Osteoblast (primary cell): ENCODE data around the gene VPS13D. TPM values are rescaled to one million over a fixed set of nuclear protein-coding genes. Genes with fewer than 3 reads are reported as not detected.
"Not testable (repeated sequence)": the region's sequence is repeated elsewhere in the genome, so short reads cannot be mapped to it uniquely, and the experiment has no call there.

ENCODE experiments used
- DNase-seq: peaks from one replicate; pipeline ENCODE4 v3.0.0; 2011; ENCODE audit warnings: low spot score, mixed read lengths; ENCODE audit not compliant: insufficient read length; ENCODE audit errors: missing footprints
- H2AFZ ChIP-seq: 2 replicates; pipeline ENCODE4 v1.6.0; 2011; ENCODE audit warnings: mild to moderate bottlenecking, low read length
- H3K27ac ChIP-seq: 2 replicates; pipeline ENCODE4 v1.5.1; 2011; ENCODE audit warnings: mild to moderate bottlenecking, low read depth, low read length, moderate library complexity
- H3K27me3 ChIP-seq: 2 replicates; pipeline ENCODE4 v1.6.0; 2012; ENCODE audit warnings: mild to moderate bottlenecking, control low read depth, inconsistent platforms, low read length, moderate library complexity; ENCODE audit not compliant: insufficient read depth
- H3K36me3 ChIP-seq: 2 replicates; pipeline ENCODE4 v1.5.1; 2011; ENCODE audit warnings: mild to moderate bottlenecking, low read length, control low read depth, moderate library complexity; ENCODE audit not compliant: insufficient read depth
- H3K4me1 ChIP-seq: 2 replicates; pipeline ENCODE4 v1.5.1; 2011; ENCODE audit warnings: mild to moderate bottlenecking, low read length, control low read depth, moderate library complexity; ENCODE audit not compliant: insufficient read depth
- H3K4me2 ChIP-seq: 2 replicates; pipeline ENCODE4 v1.6.0; 2011; ENCODE audit warnings: mild to moderate bottlenecking, low read length; ENCODE audit not compliant: insufficient read depth
- H3K4me3 ChIP-seq: fragments of 200-600 bp; sonication (generic); 3 replicates; pipeline ENCODE4 v1.5.1; 2012; ENCODE audit warnings: mild to moderate bottlenecking, low read length, inconsistent platforms; ENCODE audit not compliant: insufficient read depth
- H3K79me2 ChIP-seq: 2 replicates; pipeline ENCODE4 v1.6.0; 2012; ENCODE audit warnings: mild to moderate bottlenecking, low read length, control low read depth, inconsistent platforms; ENCODE audit not compliant: insufficient read depth
- H3K9me3 ChIP-seq: 2 replicates; pipeline ENCODE4 v1.5.1; 2011; ENCODE audit warnings: low read depth, low read length, control low read depth
- H4K20me1 ChIP-seq: 2 replicates; pipeline ENCODE4 v1.6.0; 2012; ENCODE audit warnings: mild to moderate bottlenecking, low read length, control low read depth; ENCODE audit not compliant: insufficient read depth
- CTCF ChIP-seq: IDR thresholded peaks from 2 replicates; pipeline ENCODE4 v1.5.1; 2011; ENCODE audit warnings: mild to moderate bottlenecking, low read depth, low read length, moderate library complexity; ENCODE audit errors: extremely low read depth
- total RNA-seq: library from RNA; depleted of rRNA; stranded (reverse); fragments of >200 nt; gene quantifications from 2 replicates; pipeline ENCODE4 v1.2.3, GENCODE V29; 2012

VPS13D gene
- total RNA-seq, 1 donor: 48.5 TPM

- no peak overlapping the region for H2AFZ ChIP-seq
- DNase-seq: no peak
- H4K20me1 ChIP-seq: no peaks in the 10 kb centered on the region
- no peak overlapping the region for H3K4me2 ChIP-seq
- no peak overlapping the region for H3K27ac ChIP-seq
- no peaks in the 10 kb centered on the region for H3K27me3 ChIP-seq
- no peaks in the 10 kb centered on the region for H3K36me3 ChIP-seq
- H3K79me2 ChIP-seq: no peaks in the 10 kb centered on the region
- H3K4me3 ChIP-seq: no peak overlapping the region
- no peak for TF ChIP-seq CTCF
- H3K9me3 ChIP-seq: no peaks in the 10 kb centered on the region
- H3K4me1 ChIP-seq: peaks cover 24% of the 10 kb centered on the region
These were observed 308.2 kb downstream of the VPS13D start for GRCh38 chr1:12537906-12538461.

- H3K9me3 ChIP-seq, H3K4me3 ChIP-seq, H3K79me2 ChIP-seq, H3K4me2 ChIP-seq, H3K36me3 ChIP-seq, H4K20me1 ChIP-seq, H3K27ac ChIP-seq, H2AFZ ChIP-seq, H3K27me3 ChIP-seq, DNase-seq: not testable (repeated sequence)
- peaks cover 24% of the 10 kb centered on the region for H3K4me1 ChIP-seq
These were observed 308.7 kb downstream of the VPS13D start for GRCh38 chr1:12538536-12538935.

GRCh38 chr1:12539320-12539704 lies 309.5 kb downstream of the VPS13D start:
- DNase-seq: peak; percentile 26
- Histone ChIP-seq H3K27me3 (no peaks in the 10 kb centered on the region), H3K4me2 (no peak overlapping the region), H3K79me2 (no peaks in the 10 kb centered on the region), H3K4me3 (no peak overlapping the region), H3K9me3 (no peaks in the 10 kb centered on the region), H3K4me1 (peaks cover 24% of the 10 kb centered on the region), H3K27ac (peak overlapping the region; percentile 79), H4K20me1 (no peaks in the 10 kb centered on the region), H2AFZ (no peak overlapping the region), H3K36me3 (no peaks in the 10 kb centered on the region)
- TF ChIP-seq CTCF: no peak

- peak; percentile 22 for TF ChIP-seq CTCF
- H3K79me2 ChIP-seq: no peaks in the 10 kb centered on the region
- peak overlapping the region; percentile 79 for H3K27ac ChIP-seq
- no peak overlapping the region for H2AFZ ChIP-seq
- H3K4me1 ChIP-seq: peaks cover 24% of the 10 kb centered on the region
- no peaks in the 10 kb centered on the region for H3K27me3 ChIP-seq
- no peaks in the 10 kb centered on the region for H3K9me3 ChIP-seq
- no peaks in the 10 kb centered on the region for H3K36me3 ChIP-seq
- DNase-seq: peak; percentile 94
- H3K4me2 ChIP-seq: peak overlapping the region; percentile 25
- peak overlapping the region; percentile 18 for H3K4me3 ChIP-seq
- H4K20me1 ChIP-seq: no peaks in the 10 kb centered on the region
These were observed 310.1 kb downstream of the VPS13D start for GRCh38 chr1:12539705-12540579.
